Body of pancreas (tissue), 4 donors: ENCODE data around the gene CAMK1D.

Experiments
- POLR2A ChIP-seq, 3 donors: fragments of 450-650 bp; IDR thresholded peaks; one replicate each; pipeline ENCODE4 v1.6.1; 2016; ENCODE audit warnings: antibody characterized with exemption in 3 of 3, mild to moderate bottlenecking in 2 of 3
- TF ChIP-seq, protein P1 (sequence below), 7 experiments: fragments of 450-650 bp in 4 of 7; fragments of 200-600 bp in 3 of 7; sonication (generic) in 3 of 7; IDR thresholded peaks; one replicate each; pipeline ENCODE4 v1.5.1; 2016 to 2019; ENCODE audit warnings: antibody characterized with exemption in 7 of 7

DNA sequence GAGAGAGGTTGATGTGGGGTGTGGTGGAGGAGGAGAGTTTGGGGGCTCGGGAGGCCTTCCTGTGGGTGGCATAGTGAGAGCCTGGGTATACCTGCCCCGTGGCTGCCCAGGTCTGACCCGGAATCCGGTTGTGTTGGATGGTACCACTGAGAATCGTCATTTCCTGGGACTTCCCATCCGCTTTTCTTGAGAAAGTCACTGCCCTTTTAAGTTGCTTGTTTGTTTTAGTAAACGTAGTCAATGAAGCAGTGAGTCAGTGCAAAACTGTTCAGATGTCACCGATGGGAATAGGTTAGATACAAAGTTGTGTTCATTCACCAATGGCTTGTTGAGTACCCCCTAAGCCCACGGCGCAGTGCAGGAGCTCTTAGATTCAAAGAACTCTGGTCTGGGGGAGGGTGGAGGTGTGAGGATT lies 285.8 kb downstream of the CAMK1D start:
- TF ChIP-seq, protein P1, sequence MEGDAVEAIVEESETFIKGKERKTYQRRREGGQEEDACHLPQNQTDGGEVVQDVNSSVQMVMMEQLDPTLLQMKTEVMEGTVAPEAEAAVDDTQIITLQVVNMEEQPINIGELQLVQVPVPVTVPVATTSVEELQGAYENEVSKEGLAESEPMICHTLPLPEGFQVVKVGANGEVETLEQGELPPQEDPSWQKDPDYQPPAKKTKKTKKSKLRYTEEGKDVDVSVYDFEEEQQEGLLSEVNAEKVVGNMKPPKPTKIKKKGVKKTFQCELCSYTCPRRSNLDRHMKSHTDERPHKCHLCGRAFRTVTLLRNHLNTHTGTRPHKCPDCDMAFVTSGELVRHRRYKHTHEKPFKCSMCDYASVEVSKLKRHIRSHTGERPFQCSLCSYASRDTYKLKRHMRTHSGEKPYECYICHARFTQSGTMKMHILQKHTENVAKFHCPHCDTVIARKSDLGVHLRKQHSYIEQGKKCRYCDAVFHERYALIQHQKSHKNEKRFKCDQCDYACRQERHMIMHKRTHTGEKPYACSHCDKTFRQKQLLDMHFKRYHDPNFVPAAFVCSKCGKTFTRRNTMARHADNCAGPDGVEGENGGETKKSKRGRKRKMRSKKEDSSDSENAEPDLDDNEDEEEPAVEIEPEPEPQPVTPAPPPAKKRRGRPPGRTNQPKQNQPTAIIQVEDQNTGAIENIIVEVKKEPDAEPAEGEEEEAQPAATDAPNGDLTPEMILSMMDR (IDR thresholded peaks at IDR 0.05): no peak
- no peak for TF ChIP-seq POLR2A (IDR thresholded peaks at IDR 0.05)
